HCT116 (cell line): Measurements from ENCODE around the gene COLEC11. TPM values are rescaled to one million over a fixed set of nuclear protein-coding genes. Genes with fewer than 3 reads are reported as not detected.

Source experiments
- ATAC-seq: fragments of 200-7000 bp; cut with Tn5 transposase; 2 replicates; pipeline ENCODE4 v1.9.1; 2020; ENCODE audit warnings: mild to moderate bottlenecking, moderate library complexity
- BruUV-seq: library from RNA; stranded (reverse); fragments of 400-500 nt; replicated peaks from 2 replicates; lab custom pipeline; 2021; lab: Mats Ljungman, UMichigan
- CTCF ChIA-PET: fragments of 300-600 bp; sonication (Branson Sonifier 250); formaldehyde crosslinking; loops from one replicate; lab custom pipeline; 2021; ENCODE audit warnings: antibody characterized with exemption; lab: Charles Lee
- POLR2A ChIA-PET: fragments of 300-600, 350-600 bp; sonication (Branson Sonifier 250); formaldehyde crosslinking; loops from one replicate; lab custom pipeline; 2021; ENCODE audit warnings: antibody characterized with exemption; lab: Charles Lee
- RAD21 ChIA-PET, 2 experiments: fragments of 300-600 bp; sonication (Branson Sonifier 250); formaldehyde crosslinking; loops; one replicate each; lab custom pipeline; 2023; ENCODE audit warnings: low total read pairs in 2 of 2; ENCODE audit not compliant: uncharacterized antibody in 2 of 2, unreplicated experiment in 2 of 2, low non-redundant PET in 1 of 2; lab: Charles Lee
- DNase-seq: peaks from one replicate; pipeline ENCODE4 v3.0.0-alpha.2; 2010; ENCODE audit warnings: low read depth, low spot score
- H2AFZ ChIP-seq: fragments of 200-600 bp; shearing (Covaris generic), sonication (generic); 2 replicates; pipeline ENCODE4 v1.6.1; 2017; ENCODE audit warnings: low read depth, mixed run types, mixed read lengths, antibody characterized with exemption, low read length; ENCODE audit not compliant: poor library complexity, severe bottlenecking
- H3K27ac ChIP-seq: 2 replicates; pipeline ENCODE4 v1.5.1; 2012; ENCODE audit warnings: low read depth, low read length
- H3K27me3 ChIP-seq: fragments of 200-600 bp; sonication (generic); 2 replicates; pipeline ENCODE4 v1.6.1; 2016; ENCODE audit warnings: mixed run types, low read length, mixed read lengths; ENCODE audit not compliant: insufficient read depth
- H3K36me3 ChIP-seq, 2 experiments: fragments of 200-500 bp in 1 of 2; fragments of 200-600 bp in 1 of 2; sonication (Bioruptor generic) in 1 of 2; sonication (generic) in 1 of 2; 2 replicates each; pipeline versions ENCODE4 v1.5.1 to v1.6.1; 2014 to 2016; ENCODE audit warnings: low read length in 2 of 2, inconsistent platforms in 1 of 2, mixed read lengths in 1 of 2, mixed run types in 1 of 2; ENCODE audit not compliant: insufficient read depth in 2 of 2, control insufficient read depth in 1 of 2
- H3K4me1 ChIP-seq, 2 experiments: fragments of 200-600 bp in 1 of 2; sonication (generic) in 1 of 2; 2 replicates each; pipeline versions ENCODE4 v1.5.1 to v1.6.1; 2012 to 2017; ENCODE audit warnings: low read length in 2 of 2, inconsistent platforms in 1 of 2, mild to moderate bottlenecking in 1 of 2, mixed read lengths in 1 of 2, mixed run types in 1 of 2, moderate library complexity in 1 of 2; ENCODE audit not compliant: insufficient read depth in 2 of 2, control insufficient read depth in 1 of 2
- H3K4me2 ChIP-seq: fragments of 200-600 bp; sonication (generic); 2 replicates; pipeline ENCODE4 v1.6.1; 2017; ENCODE audit warnings: mixed run types, low read length, mixed read lengths
- H3K4me3 ChIP-seq, 2 experiments: fragments of 200-600 bp in 1 of 2; sonication (generic) in 1 of 2; replicated peaks in 1 of 2; 2 replicates each; pipeline ENCODE4 v1.5.1; 2011 to 2016; ENCODE audit warnings: low read length in 2 of 2, control low read depth in 1 of 2, low read depth in 1 of 2, mild to moderate bottlenecking in 1 of 2, mixed read lengths in 1 of 2, mixed run types in 1 of 2
- H3K79me2 ChIP-seq: fragments of 200-600 bp; sonication (generic); 2 replicates; pipeline ENCODE4 v1.6.1; 2017; ENCODE audit warnings: mild to moderate bottlenecking, mixed run types, low read length, moderate library complexity, mixed read lengths; ENCODE audit not compliant: insufficient read depth
- H3K9ac ChIP-seq: fragments of 200-600 bp; sonication (generic); 2 replicates; pipeline ENCODE4 v1.6.1; 2016; ENCODE audit warnings: low read length, mixed read lengths
- H3K9me2 ChIP-seq: fragments of 200-600 bp; sonication (generic), shearing (Covaris generic); 2 replicates; pipeline ENCODE4 v1.6.1; 2017; ENCODE audit warnings: mixed run types, mild to moderate bottlenecking, moderate library complexity; ENCODE audit not compliant: insufficient read depth
- H3K9me3 ChIP-seq, 2 experiments: fragments of 200-500 bp in 1 of 2; fragments of 200-600 bp in 1 of 2; sonication (Bioruptor generic) in 1 of 2; sonication (generic) in 1 of 2; 2 replicates each; pipeline ENCODE4 v1.6.1; 2014 to 2017; ENCODE audit warnings: low read length in 2 of 2, mixed read lengths in 2 of 2, inconsistent platforms in 1 of 2, low read depth in 1 of 2, mild to moderate bottlenecking in 1 of 2, mixed run types in 1 of 2, moderate library complexity in 1 of 2; ENCODE audit not compliant: control insufficient read depth in 1 of 2, insufficient read depth in 1 of 2
- H4K20me1 ChIP-seq: fragments of 200-600 bp; sonication (generic), shearing (Covaris generic); 2 replicates; pipeline ENCODE4 v1.6.1; 2017; ENCODE audit warnings: mixed run types, mild to moderate bottlenecking, moderate library complexity; ENCODE audit not compliant: insufficient read depth
- CBX3 ChIP-seq: IDR thresholded peaks from 2 replicates; pipeline ENCODE4 v1.6.1; 2012; ENCODE audit warnings: low read depth
- CEBPB ChIP-seq: IDR thresholded peaks from 2 replicates; pipeline ENCODE4 v1.6.1; 2012; ENCODE audit warnings: low read depth
- EGR1 ChIP-seq: IDR thresholded peaks from 2 replicates; pipeline ENCODE4 v1.6.1; 2012; ENCODE audit warnings: low read depth
- EZH2 ChIP-seq: fragments of 200-600 bp; sonication (generic); IDR thresholded peaks from 2 replicates; pipeline ENCODE4 v1.6.1; 2017; ENCODE audit warnings: antibody characterized with exemption, mixed run types
- MAX ChIP-seq: IDR thresholded peaks from 2 replicates; pipeline ENCODE4 v1.6.1; 2012
- POLR2AphosphoS5 ChIP-seq: IDR thresholded peaks from 2 replicates; pipeline ENCODE4 v1.6.1; 2011; ENCODE audit warnings: mild to moderate bottlenecking, low read depth, low read length, moderate library complexity
- SIN3A ChIP-seq: IDR thresholded peaks from 2 replicates; pipeline ENCODE4 v1.6.1; 2012; ENCODE audit warnings: low read depth
- SP1 ChIP-seq: IDR thresholded peaks from 2 replicates; pipeline ENCODE4 v1.6.1; 2012; ENCODE audit warnings: low read depth
- SRF ChIP-seq: IDR thresholded peaks from 2 replicates; pipeline ENCODE4 v1.6.1; 2012; ENCODE audit warnings: low read depth
- TCF7L2 ChIP-seq: IDR thresholded peaks from 2 replicates; pipeline ENCODE4 v1.7.0; 2011; ENCODE audit warnings: borderline replicate concordance, inconsistent platforms; ENCODE audit not compliant: insufficient read depth, insufficient read length; ENCODE audit errors: extremely low read depth
- ZFX ChIP-seq: fragments of 450-650 bp; IDR thresholded peaks from 2 replicates; pipeline ENCODE4 v1.6.1; 2017
- intact Hi-C: fragments of 100-400 bp; cut with micrococcal nuclease; formaldehyde crosslinking; loops from 2 replicates; pipeline ENCODE4 v1.10.0; 2022
- total RNA-seq: library from RNA; stranded (reverse); gene quantifications from one replicate; pipeline ENCODE4 v1.2.1, GENCODE V29; 2021; ENCODE audit not compliant: unreplicated experiment
- TF ChIP-seq, protein P1 (sequence below): IDR thresholded peaks from 2 replicates; pipeline ENCODE4 v1.6.1; 2011; ENCODE audit warnings: mild to moderate bottlenecking, low read length, moderate library complexity; ENCODE audit not compliant: insufficient replicate concordance; ENCODE audit errors: extremely low read depth

COLEC11 gene
- total RNA-seq, 1 experiment from 2014 or later, result 0.15 TPM

DNA sequence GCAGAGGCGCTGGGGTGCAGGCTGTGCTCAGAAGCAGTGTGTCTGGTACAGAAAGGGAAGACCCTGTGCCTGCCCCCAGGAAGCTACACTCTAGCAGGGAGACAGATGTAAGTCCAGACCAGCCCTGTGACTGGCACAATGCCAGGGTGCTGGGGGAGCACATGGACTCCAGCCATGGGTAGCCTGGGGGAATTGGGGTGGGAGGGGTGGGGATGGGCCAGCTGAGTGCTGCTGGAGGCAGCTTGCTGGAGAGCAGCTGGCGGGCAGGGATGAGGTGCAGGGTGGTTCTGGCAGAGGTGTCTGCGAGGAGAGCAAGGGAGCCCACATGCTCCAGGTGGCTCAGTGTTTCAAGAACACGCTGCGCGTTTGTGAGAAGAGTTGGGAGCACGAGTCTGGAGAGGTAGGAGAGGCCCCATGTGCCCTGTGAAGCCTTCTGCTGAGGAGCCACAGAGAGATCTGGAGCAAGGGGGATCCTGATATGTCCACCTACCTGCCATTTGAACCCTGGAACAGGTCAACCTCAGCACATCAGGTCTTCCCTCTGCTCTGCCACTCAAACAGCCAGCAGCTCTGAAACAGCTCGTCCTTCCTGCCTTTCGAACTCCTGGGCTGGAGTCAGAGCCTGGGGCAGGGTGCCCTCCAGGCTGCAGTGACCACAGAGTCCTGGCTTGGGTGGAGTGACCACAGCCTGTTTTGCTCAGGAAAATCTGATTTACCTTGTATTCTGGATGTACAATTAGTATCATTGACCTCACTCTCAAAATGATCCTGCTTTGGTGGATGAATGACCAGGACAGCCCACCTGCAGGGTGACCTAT is 78.2 kb downstream of the COLEC11 start:
- RAD21 ChIA-PET, result no interaction called here
- no peak overlapping the region for H3K4me2 ChIP-seq
- no peak overlapping the region for H3K4me3 ChIP-seq
- no peak overlapping the region for H2AFZ ChIP-seq
- no peak overlapping the region for H3K9ac ChIP-seq
- no peaks in the 10 kb centered on the region for H3K79me2 ChIP-seq
- no peaks in the 10 kb centered on the region for H4K20me1 ChIP-seq
- no peak overlapping the region for H3K27ac ChIP-seq
- ATAC-seq (no peak), DNase-seq (no peak)
- H3K36me3 ChIP-seq, result no peaks in the 10 kb centered on the region
- POLR2A ChIA-PET, result no interaction called here
- H3K9me3 ChIP-seq, result no peaks in the 10 kb centered on the region
- intact Hi-C loops, result no loop called here
- CTCF ChIA-PET, result no interaction called here
- peaks cover 2% of the 10 kb centered on the region; the same call in 1 of the 2 replicates for H3K27me3 ChIP-seq
- H3K4me1 ChIP-seq, result no peaks in the 10 kb centered on the region
- BruUV-seq, result no TSS peak
- no peaks in the 10 kb centered on the region for H3K9me2 ChIP-seq
- TF ChIP-seq SIN3A, result no peak

GRCh38 chr2:3674066-3674845 is 79.3 kb downstream of the COLEC11 start:
- TF ChIP-seq TCF7L2, result no peak
- TF ChIP-seq EZH2, result no peak
- TF ChIP-seq CBX3, result no peak
- no peak for TF ChIP-seq SRF
- no peak for TF ChIP-seq MAX
- no peak for TF ChIP-seq CEBPB
- TF ChIP-seq EGR1, result no peak
- TF ChIP-seq POLR2AphosphoS5, result no peak
- TF ChIP-seq, protein P1, sequence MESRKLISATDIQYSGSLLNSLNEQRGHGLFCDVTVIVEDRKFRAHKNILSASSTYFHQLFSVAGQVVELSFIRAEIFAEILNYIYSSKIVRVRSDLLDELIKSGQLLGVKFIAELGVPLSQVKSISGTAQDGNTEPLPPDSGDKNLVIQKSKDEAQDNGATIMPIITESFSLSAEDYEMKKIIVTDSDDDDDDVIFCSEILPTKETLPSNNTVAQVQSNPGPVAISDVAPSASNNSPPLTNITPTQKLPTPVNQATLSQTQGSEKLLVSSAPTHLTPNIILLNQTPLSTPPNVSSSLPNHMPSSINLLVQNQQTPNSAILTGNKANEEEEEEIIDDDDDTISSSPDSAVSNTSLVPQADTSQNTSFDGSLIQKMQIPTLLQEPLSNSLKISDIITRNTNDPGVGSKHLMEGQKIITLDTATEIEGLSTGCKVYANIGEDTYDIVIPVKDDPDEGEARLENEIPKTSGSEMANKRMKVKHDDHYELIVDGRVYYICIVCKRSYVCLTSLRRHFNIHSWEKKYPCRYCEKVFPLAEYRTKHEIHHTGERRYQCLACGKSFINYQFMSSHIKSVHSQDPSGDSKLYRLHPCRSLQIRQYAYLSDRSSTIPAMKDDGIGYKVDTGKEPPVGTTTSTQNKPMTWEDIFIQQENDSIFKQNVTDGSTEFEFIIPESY, result no peak
- TF ChIP-seq ZFX, result no peak
- TF ChIP-seq SP1, result no peak
- Histone ChIP-seq H3K79me2 (no peaks in the 10 kb centered on the region), H3K9me2 (no peaks in the 10 kb centered on the region), H4K20me1 (no peaks in the 10 kb centered on the region), H3K27ac (no peak overlapping the region), H3K36me3 (no peaks in the 10 kb centered on the region), H3K4me1 (no peaks in the 10 kb centered on the region), H3K4me2 (no peak overlapping the region), H2AFZ (no peak overlapping the region), H3K9me3 (no peaks in the 10 kb centered on the region), H3K27me3 (peaks cover 8% of the 10 kb centered on the region; the same call in 1 of the 2 replicates), H3K4me3 (no peak overlapping the region), H3K9ac (no peak overlapping the region)
- ATAC-seq (no peak), DNase-seq (no peak)
- intact Hi-C loops, result no loop called here
- CTCF ChIA-PET, result no interaction called here
- POLR2A ChIA-PET, result no interaction called here
- RAD21 ChIA-PET, result no interaction called here
- BruUV-seq, result no TSS peak
